NCI-H526 (cell line): Measurements from ENCODE around the gene MTCL3.

Experiments
- DNase-seq, 2 experiments: peaks; one replicate each; lab custom pipeline; 2025; lab: John Stamatoyannopoulos, UW

The MTCL3 gene

DNA sequence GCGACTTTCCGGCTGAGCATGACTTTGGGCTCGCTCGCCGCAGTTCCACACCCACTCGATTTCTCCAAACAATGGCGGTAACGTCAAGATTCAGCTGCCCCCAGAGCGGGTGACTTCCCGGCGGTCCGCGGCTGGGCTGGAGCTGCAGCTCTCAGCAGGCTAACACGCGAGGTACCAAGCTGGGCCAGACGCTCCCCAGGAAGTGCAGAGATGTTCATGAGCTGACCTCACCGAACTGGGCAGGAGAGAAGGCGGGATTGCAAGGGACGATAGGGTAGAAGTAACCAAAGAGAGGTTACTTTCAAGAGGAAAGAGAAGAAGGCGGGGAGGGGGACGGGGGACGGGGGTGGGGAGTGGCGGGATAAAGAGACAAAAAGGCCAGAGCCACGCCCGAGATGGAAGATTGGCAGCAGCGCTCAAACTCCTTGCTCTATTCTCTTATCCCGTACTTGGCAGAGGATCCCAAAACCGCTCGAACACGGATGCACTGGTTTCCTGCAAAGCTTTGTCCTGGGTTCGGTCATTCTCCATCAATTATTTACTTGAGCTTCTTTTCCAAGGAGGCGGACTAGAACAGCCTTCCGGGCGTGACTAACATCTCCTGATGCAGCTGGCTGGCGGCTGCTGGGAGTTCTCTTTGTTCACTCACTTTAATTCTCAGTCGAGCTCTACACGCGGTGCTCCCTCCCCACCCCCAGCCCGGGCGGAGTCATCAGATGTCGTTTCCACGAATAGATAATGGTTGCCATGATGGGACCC, at the start of gene MTCL3:
Gene MTCL3 (minus strand): TSS at position 626 of the 759 bp plus-strand sequence.
- peak; percentile 87 to 91 for DNase-seq

DNA sequence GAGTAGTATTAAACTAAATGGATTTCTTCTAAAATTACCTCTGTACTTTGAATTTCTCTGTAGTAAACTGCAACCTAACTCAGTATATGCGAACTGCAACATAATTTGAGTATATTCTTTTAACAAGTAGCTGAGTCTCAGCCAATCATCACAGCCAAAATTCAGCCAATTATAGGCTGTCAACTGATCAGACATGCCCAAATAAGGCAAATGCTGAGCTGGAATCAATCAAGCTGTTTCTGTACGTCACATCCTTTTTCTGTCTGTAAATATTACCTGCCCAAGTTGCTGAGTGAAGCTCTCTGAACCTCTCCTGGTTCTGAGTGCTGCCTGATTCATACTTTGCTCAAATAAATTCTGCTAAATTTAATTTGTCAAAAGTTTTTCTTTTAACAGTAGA, 48.3 kb upstream of the MTCL3 start:
- DNase-seq: no peak

DNA sequence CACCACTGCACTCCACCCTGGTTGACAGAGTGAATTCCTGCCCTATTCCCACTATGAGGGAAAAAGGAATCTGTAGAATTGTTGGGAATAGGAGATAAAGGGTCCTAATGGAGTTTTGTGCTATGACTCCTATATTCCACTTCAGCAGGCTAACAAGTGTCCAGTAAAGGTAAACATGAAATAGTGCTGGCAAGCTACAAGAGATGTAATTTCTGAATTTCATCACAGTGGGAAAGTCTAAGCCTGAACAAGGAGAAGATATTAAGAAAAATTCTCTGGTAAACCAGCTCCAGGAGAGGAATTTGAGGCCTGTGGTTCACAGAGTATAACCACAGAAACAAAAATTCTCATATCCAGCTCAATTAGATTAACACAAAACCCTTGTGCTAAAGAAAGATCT, 47.5 kb upstream of the MTCL3 start:
- no peak for DNase-seq

DNA sequence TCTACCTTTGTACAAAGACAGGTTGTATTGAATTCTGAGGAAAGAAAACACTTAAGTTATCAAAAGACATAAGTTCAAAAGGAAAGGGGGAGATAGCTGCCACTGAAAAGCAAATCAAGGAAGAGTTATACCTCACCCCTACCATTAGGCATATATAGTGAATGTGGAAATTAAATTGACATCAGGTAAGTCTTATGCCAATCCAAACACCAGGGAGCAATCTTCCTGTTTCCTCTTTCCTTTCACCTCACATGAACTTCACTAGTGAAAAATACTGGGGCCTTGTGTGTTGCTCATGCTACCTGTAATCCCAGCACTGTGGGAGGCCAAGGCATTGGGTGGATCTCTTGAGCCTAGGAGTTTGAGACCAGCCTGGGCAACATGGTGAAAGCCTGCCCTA, 47.0 kb upstream of the MTCL3 start:
- no peak for DNase-seq

DNA sequence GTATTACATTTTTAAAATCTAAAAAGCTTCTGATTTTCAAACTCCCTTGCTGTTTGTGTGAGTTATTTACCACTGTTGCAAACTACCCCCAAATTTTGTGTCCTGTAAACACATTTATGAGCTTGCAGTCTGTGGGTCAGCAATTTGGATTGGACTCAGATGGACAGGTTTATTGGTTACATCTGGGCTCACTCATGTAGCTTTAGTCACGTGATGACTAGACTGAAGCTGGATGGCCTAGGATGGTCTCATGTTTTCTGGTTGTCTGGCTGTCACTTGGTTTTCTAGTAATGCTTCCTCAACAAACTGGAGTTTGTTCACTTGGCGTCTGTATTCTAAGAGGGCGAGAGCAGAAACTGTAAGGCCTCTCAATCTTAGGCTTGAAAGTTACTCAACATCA, 45.6 kb upstream of the MTCL3 start:
- no peak for DNase-seq

DNA sequence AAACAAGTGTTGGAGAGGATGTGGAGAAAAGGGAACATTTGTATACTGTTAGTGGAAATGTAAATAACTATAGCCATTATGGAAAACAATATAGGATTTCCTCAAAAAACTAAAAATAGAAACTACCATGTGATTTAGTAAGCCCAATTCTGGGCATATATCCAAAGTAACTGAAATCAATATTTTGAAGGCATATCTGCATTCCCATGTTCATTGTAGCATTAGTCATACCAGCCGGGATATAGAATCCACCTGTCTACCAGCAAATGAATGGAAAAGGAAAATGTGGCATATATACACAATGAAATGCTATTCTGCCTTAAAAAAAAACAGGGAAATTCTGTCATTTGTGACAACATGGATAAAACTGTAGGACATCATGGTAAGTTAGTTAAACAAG, 42.5 kb upstream of the MTCL3 start:
- no peak for DNase-seq

DNA sequence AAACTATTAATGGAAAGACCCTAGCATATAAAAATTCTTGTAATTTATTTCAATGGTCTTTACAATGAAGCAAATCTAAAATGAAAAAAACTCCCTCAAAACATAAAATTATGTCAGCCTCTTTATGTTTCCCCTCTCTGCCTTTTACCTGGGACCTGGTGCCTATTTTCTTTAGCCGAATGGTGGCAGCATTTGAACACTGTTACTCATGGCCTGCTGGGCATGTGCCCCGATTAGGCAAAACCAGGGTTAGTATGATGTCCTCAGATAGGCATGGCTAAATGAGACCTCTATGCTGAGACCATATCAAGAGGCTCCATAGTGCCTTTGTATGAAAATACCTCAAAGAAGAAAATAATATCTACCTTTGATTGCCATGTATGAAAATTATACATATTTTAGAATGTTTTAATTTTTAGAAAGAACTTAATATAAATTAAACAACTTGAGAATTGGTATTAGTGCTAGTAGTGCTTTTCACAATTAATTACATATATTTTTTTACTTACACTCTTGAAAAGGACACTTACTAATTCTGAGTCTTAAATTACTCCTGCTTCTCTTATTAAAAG, 35.4 kb upstream of the MTCL3 start:
- peak; percentile 3 to 81 for DNase-seq

DNA sequence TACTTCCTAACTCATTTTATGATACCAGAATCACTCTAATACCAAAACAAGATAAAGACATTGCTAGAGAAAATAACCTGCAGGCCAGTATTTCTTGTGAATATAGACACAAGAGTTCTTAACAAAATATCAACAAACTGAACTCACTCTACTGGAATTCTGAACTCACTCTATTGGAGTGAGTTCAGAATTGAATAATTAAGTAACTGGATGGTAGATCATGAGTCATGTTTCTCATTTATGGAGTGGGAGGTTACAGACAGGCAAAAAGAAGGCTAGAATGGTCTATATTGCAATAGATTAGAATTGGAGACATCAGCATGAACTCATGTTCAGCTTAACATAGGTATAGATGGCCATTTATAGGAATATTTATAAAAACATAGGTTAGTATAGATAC, 31.3 kb upstream of the MTCL3 start:
- DNase-seq: no peak

DNA sequence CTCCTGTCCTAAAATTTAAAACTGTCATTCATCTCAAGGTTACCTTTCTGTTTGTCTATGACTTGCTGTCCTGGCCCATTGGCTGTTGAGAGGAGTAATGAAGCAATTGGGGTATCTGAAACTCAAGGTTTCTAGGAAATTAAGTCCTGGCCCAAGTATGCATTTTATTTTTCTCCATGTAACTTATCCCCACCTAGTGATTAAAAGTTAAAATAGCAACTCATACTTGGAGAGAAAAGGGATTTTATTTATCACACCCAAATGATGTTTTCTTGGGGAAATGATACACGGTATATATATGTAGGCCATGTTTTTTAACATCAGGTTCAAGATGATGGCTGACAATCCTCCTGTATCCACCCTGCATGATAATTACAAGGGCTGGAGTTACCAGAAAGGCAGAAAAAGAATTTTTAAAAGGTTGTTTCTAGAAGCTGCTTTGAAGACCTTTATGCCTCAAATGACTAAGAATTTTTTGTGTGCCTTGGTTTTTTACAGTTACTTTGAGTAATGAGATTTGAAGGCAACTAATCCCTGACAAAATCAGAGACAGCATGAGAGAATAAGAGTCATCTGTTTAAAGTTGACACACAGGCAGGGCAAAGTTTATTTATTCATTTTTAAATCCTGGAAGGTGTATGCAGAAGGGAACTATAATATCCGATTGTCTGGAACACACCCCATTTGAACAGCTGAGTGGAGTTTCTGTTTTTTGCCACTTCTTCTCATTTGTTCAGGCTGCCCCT, 28.9 kb upstream of the MTCL3 start:
- no peak for DNase-seq

DNA sequence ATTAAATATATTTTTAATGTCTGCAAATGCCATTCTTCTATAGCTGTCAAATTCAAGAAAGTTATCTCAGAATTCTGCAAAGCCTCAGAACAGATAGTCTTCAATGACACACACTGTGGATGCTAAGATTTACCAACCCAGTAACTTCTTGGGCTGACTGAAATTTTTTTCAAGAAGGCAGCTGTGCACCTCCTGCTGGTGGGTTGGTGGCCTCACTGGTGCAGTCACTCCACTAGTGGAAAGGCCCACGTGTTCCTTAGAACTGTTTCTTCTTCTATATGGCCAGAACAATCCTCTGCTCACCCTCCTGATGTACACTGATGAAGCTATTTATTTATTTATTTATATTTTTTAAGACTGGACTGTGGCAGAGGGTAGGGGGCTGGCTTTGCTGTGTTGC, 28.1 kb upstream of the MTCL3 start:
- DNase-seq: peak in 1 of 2 experiments; percentile 32

DNA sequence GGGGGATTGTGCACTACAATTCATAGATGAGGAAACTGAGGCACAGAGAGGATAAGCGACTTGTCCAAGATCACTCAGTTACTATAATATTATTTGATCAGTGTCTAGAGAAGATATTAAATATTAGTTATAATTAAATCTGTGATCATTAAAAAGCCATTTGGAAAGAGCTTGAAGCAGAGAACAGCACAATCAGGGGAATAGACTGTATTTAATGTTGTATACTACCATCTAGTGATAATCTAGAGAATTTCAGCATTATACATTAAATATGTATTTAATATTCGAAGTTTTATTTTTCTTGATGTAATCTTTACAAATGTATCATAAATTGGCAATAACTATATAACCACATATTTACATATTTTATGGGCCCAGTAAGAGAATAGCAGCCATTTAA, 20.1 kb upstream of the MTCL3 start:
- peak; percentile 21 to 51 for DNase-seq

DNA sequence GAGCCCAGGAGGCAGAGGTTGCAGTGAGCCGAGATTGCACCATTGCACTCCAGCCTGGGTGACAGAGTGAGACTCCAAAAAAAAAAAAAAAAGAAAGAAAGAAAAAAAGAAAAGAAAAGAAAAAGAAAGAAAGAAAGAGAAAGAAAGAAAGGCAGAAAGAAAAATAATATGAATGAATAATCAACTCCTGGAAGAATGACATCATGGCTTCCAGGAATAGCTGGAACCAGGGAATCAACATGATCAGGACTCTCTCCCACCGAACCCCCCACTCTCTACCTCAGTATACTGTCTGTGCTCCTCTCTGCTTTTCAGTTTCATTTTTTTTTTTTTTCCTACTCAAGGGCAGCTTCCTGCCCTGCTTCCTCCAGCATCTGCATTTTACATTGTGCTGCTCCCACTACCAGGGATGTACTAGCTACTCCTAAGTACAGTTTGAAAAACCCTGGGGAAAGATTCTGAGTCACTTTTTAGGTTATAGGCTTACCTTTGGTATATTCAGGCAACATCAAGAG, 19.7 kb upstream of the MTCL3 start:
- DNase-seq: peak in 1 of 2 experiments; percentile 25

DNA sequence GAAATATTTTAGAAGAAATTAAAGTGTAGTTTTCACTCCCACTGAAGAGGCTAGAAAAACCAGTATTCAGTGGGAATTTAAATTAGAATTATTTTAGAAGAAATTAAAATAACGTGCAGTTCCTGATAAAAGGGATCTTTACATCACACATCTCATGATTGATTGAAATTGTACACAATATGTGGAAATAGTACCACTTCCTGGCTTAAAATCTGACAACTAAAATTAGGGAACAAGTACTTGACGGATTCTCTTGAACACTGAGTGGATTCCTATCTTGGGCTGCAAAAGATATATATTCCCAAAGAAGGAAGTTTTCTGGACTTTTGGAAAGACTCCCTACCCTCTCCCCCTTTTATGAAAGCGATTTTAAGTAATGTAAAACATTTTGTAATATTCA, 14.6 kb upstream of the MTCL3 start:
- no peak for DNase-seq

DNA sequence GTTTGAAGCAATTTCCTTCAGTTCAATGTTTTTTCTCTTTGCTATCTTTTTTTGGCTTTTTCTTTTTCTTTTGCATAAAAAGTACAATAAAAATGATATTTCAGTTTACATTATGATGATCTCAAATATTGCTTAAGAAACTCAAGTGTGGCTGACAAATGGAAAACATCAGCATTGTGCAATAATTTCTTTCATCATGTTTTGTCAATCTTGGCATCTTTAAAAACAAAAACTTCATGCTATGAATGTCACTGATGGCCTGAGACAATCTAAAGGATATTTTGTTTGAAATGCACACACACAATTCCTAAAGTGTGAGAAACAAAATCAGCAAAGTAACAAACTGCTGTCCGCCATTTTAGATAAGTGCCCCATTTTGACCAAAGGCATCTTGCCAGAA, 13.9 kb upstream of the MTCL3 start:
- DNase-seq: no peak

DNA sequence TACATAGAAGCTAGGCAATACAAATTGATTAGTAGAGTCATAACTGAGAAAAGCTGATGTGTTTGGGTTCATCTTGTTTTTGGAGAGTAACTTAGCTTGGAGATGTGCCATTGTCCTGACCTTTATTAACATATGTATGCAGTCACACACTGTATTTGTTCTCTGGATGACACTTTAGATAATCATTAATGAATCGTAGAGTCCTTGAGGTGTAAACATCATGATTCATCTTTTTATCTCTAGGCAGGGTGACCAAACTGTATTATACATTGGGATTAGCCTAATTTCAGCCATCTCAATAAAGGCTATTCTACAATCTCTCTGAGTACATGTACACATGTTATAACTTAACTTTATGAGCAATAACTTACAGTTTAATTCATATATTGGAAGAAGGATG, 3.6 kb upstream of the MTCL3 start:
- no peak for DNase-seq

DNA sequence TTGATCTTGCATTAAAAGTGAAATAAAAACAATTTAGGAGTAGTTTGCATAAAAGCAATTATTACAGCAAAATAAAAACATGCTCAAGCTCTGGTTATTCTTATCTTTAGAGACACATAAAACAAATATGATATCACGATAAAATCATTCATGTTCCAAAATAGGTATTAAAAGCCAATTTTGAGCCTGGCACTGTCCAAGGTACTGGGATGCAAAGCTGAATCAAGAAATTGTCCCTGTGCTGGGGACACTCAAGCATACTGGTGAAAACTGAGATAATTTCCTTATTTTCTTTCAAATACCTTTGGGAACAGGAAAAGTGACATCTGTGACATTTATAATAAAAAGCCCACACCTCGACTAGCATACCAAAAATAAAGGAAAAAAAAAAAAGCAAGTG, 931 bp upstream of the MTCL3 start:
- peak in 1 of 2 experiments; percentile 21 for DNase-seq

DNA sequence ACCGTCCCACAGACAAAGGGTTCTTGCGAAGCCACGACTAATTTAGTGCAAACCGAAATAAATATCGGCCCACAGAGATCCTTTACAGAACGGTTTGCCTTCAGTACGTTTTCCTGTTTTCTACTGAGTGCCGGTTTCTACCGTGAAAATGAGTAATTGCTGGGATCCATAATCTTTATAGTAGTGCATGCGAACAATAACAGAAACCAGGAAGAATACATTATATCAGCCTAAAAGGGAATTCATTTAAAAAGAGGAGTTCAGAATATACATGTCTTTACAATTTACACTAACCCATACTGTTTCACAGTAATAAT, 292 bp upstream of the MTCL3 start:
- no peak for DNase-seq

DNA sequence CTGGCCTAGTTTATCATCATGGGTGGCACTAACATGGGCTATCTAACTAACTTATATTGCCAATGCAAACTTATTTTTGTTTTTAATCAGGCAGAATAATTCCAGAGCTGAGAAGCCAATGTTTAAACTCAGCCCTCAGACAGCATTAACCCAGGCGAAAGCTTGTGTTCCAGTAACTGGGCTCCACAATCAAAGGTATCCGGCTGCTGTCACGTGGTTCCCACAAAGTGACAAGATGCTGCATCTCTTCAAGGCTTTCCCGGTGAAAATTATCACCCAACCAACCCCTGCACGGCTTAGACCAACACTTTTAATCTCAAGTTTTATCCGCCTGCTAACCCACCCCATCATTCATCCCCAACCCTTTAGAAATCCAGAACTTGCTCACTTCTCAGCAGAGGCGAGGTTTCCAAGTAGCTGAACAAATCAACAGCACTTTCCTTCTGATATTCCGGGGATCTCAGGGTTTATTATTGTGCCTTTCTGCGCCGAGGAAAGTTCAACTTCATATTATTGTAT, 885 bp downstream of the MTCL3 start:
- peak; percentile 27 to 34 for DNase-seq

DNA sequence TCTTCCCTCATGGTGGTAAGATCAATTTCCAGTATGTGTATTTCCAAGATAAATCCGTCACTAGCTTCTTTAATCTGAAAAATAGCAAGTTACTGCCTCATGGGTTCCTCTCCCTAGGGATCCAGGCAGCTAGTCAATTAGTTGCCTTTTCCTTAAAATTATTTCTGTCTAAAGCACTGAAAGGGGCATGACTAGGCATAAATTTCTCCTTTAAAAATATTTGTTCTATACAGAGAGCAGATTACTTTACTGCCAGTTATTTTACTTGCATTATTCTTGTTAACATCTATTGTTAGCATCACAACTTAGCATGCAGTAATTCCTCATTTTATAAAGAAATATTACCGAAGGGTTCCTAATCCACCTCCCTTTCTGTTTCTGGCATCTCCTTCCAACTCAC, 1.4 kb downstream of the MTCL3 start:
- DNase-seq: no peak

DNA sequence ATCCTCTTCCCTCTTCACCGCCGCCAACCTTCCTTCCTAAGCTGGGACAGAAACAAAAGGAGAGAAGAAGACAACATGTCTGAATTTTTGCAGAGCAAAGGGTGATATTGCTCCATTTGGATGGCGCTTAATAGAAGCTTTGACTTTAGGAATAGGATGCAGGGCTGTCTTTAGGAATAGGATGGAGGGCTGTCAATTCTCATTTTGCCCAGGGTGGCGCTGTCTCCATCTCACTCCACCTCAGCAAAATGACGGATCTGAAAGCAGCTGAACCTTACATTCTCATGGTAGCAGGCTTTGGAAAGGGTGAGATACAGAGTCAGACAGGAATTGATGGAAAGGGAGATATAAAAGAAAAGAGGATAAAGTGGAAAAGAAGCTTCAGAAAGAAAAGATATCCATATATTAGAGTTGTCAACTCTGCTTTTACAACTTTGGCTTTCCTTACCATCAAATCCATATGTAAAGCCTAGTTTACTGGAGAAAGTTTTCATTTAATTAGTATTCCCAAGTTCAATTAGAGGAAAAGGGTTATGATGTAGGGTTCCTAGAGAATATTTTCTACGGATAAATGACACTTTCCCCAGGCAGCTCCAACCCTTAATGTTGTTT, 2.4 kb downstream of the MTCL3 start:
- peak; percentile 76 to 82 for DNase-seq

DNA sequence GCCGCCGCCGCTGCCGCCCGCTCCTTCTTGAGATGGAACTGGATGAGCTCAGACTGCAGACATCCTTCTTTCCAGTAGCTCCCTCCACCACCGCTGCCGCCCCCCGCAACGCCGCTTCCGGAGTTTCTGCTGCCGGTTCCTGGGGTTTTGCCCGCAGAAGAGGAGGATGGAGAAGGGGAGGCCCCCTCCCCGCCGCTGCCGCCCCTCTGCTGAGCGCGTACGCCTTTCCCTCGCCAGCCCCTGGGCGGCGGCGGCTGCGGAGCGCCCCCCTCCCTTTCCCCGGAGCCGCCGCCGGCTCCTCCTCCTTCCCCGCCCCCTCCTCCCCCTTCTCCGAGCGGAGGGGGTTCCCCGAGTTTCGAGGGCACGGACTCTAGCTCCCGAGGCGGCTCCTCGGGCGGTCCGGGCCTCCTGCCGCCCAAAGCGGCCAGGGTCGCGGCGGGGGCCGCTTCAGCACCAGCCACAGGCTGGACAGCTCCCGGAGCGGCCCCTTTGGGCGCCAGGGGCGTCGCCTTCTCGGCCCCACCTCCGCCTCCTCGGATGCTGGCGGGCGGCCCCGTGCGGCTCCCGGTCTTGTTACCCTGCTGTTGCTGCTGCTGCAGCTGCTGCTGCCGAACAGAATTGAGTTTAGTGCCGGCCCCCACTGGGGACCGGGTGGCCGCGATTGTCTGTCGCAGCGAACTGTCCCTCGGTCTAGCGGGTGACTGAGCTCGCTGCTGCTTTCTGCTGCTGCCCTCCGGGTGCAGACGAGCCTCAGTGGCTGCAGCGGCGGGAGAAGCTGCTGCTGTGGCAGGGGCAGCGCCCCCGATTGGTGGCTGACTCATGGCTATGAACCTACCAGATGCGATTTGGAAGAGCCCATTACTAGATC, 3.1 kb downstream of the MTCL3 start:
- DNase-seq: peak; percentile 76 to 85
